Uterus (tissue), 2 donors: Measurements from ENCODE around the gene ALG12.

Experiments used
- POLR2A ChIP-seq, 2 donors: fragments of 450-650 bp; IDR thresholded peaks; one replicate each; pipeline ENCODE4 v1.6.1; 2016; ENCODE audit warnings: antibody characterized with exemption in 2 of 2, mild to moderate bottlenecking in 1 of 2, moderate library complexity in 1 of 2
- TF ChIP-seq, protein P1 (sequence below), 4 experiments: fragments of 200-600 bp in 2 of 4; fragments of 450-650 bp in 2 of 4; sonication (generic) in 2 of 4; IDR thresholded peaks; one replicate each; pipeline ENCODE4 v1.5.1; 2016 to 2019; ENCODE audit warnings: antibody characterized with exemption in 4 of 4, mild to moderate bottlenecking in 2 of 4, moderate library complexity in 1 of 4

DNA sequence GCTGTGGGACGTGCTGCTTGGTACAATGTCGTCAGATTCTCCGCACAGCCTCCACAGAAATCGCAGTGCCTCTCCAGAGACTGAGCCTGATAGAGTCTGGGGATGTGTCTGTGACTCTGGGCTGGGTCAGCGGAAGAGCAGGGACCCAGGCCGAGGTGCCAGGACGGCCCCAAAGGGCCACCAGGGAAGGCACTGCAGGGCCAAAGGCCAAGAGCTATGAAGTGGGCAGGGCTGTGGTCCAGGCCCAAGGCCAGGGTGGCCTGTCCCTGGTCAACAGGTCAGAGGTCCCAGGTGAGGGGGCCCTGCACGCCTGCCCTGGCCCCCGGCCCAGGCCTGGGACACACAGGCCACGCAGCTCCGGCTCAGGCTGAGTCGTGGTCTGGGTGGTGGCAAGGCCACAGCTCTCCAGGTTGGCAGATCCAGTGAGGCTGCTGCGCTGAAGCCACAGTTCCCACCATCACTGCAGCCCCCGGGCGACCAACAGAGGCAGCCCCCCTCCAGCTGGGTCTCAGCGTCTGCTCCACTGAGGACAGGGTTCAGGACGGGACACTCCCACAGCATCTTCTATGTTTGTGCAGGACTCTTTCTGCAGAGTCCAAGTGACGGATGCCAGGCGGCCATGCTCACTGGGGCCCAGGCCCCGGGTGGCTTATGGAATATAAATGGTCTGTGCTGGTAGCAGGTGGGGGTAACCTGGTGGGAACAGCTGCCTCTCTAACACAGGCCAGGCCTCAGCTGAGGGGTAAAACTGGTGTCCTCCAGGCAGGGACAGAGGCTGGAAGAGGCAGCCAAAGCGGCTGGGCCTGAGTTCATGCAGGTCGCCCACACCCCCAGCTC, 37.6 kb upstream of the ALG12 start:
- TF ChIP-seq, protein P1, sequence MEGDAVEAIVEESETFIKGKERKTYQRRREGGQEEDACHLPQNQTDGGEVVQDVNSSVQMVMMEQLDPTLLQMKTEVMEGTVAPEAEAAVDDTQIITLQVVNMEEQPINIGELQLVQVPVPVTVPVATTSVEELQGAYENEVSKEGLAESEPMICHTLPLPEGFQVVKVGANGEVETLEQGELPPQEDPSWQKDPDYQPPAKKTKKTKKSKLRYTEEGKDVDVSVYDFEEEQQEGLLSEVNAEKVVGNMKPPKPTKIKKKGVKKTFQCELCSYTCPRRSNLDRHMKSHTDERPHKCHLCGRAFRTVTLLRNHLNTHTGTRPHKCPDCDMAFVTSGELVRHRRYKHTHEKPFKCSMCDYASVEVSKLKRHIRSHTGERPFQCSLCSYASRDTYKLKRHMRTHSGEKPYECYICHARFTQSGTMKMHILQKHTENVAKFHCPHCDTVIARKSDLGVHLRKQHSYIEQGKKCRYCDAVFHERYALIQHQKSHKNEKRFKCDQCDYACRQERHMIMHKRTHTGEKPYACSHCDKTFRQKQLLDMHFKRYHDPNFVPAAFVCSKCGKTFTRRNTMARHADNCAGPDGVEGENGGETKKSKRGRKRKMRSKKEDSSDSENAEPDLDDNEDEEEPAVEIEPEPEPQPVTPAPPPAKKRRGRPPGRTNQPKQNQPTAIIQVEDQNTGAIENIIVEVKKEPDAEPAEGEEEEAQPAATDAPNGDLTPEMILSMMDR (IDR thresholded peaks at IDR 0.05): no peak
- no peak for TF ChIP-seq POLR2A (IDR thresholded peaks at IDR 0.05)
